ENCODE data around the gene IL22RA1. TPM values are rescaled to one million over a fixed set of nuclear protein-coding genes. Genes with fewer than 3 reads are reported as not detected.

IL22RA1 gene
- total RNA-seq, 4 donors from 2014 or later: 34.7 to 53.1 (median 45.9) TPM

- no peak overlapping the region for H3K4me3 ChIP-seq (ENCODE audit: low read depth, poor library complexity, severe bottlenecking)
- intact Hi-C loops (cut with DNase I; ENCODE audit: low total_unique reads): loop anchor here (5.0 kb wide), 1 partner anchor 38 kb away; no protein-coding TSS in a partner anchor
- no peak for DNase-seq (ENCODE audit: low spot score in 2 of 2)
- WGBS, 2 donors: 24 to 39% methylated on average over 14 of the region's 14 CpGs
- TF ChIP-seq CTCF (IDR thresholded peaks at IDR 0.05) (no peak), POLR2A (IDR thresholded peaks at IDR 0.05) (no peak)
Observed at GRCh38 chr1:24110642-24111261, 32.2 kb downstream of the IL22RA1 start.

- H3K4me3 ChIP-seq (ENCODE audit: low read depth, poor library complexity, severe bottlenecking): no peak overlapping the region
- intact Hi-C loops (cut with DNase I; ENCODE audit: low total_unique reads): loop anchor here (5.0 kb wide), 1 partner anchor 38 kb away; no protein-coding TSS in a partner anchor
- TF ChIP-seq CTCF (IDR thresholded peaks at IDR 0.05) (no peak), POLR2A (IDR thresholded peaks at IDR 0.05) (no peak)
- 88 to 89% methylated on average over 15 of the region's 15 CpGs for WGBS, 2 donors
- DNase-seq (ENCODE audit: low spot score in 2 of 2): no peak
Observed at GRCh38 chr1:24109686-24110475, 33.1 kb downstream of the IL22RA1 start.

- H3K4me3 ChIP-seq (ENCODE audit: low read depth, poor library complexity, severe bottlenecking): no peak overlapping the region
- intact Hi-C loops (cut with DNase I; ENCODE audit: low total_unique reads): no loop called here
- DNase-seq (ENCODE audit: low spot score in 2 of 2): no peak
- 16 to 47% methylated on average over 1 of the region's 1 CpG for WGBS, 2 donors
- TF ChIP-seq POLR2A (IDR thresholded peaks at IDR 0.05): no peak
Observed at GRCh38 chr1:24109166-24109483, 33.8 kb downstream of the IL22RA1 start.

- no peak overlapping the region for H3K4me3 ChIP-seq (ENCODE audit: low read depth, poor library complexity, severe bottlenecking)
- DNase-seq (ENCODE audit: low spot score in 2 of 2): peak in 1 of 2 donors; percentile 91
- WGBS, 2 donors: 45 to 48% methylated on average over 14 to 22 of the region's 22 CpGs
- intact Hi-C loops (cut with DNase I; ENCODE audit: low total_unique reads): no loop called here
- TF ChIP-seq CTCF (IDR thresholded peaks at IDR 0.05) (no peak), POLR2A (IDR thresholded peaks at IDR 0.05) (no peak)
Observed at GRCh38 chr1:24108334-24109165, 34.4 kb downstream of the IL22RA1 start.

GRCh38 chr1:24107462-24108138, 35.3 kb downstream of the IL22RA1 start:
- H3K4me3 ChIP-seq (ENCODE audit: low read depth, poor library complexity, severe bottlenecking): no peak overlapping the region
- DNase-seq (ENCODE audit: low spot score in 2 of 2): peak in 1 of 2 donors; percentile 90
- TF ChIP-seq POLR2A (IDR thresholded peaks at IDR 0.05) (no peak), CTCF (IDR thresholded peaks at IDR 0.05) (no peak)
- WGBS, 2 donors: 58 to 60% methylated on average over 18 of the region's 18 CpGs
- intact Hi-C loops (cut with DNase I; ENCODE audit: low total_unique reads): no loop called here

Measured in lower leg skin (tissue), 4 donors.